Measurements from ENCODE around the gene PPIL3. TPM values are rescaled to one million over a fixed set of nuclear protein-coding genes. Genes with fewer than 3 reads are reported as not detected.

The PPIL3 gene
- total and polyA plus RNA-seq, 9 of the 15 experiments (the other 6 are each of a cell fraction or from before 2014, with no cell fraction given): 22.4 to 66.2 (median 49.0) TPM

GRCh38 chr2:200845669-200846325 is 43.1 kb downstream of the PPIL3 start:
- BruUV-seq (replicated peaks): no TSS peak
- no peak overlapping the region for H3K4me2 ChIP-seq (ENCODE audit: insufficient read depth, low read length)
- DNase-seq (ENCODE audit: extremely low read depth in 1 of 4, low spot score in 3 of 4) (no peak), ATAC-seq (peak; percentile 21; the same call in 1 of the 3 replicates), FAIRE-seq (peak; percentile 15)
- H2AFZ ChIP-seq (ENCODE audit: low read depth, low read length): no peak overlapping the region
- H3K9me3 ChIP-seq (replicated peaks; ENCODE audit: control insufficient read depth, insufficient read depth, low read depth, low read length): no peaks in the 10 kb centered on the region
- H3K9me1 ChIP-seq (ENCODE audit: control insufficient read depth, insufficient read depth, low read length): no peaks in the 10 kb centered on the region
- H3K36me3 ChIP-seq (ENCODE audit: control insufficient read depth, insufficient read depth, low read length): no peaks in the 10 kb centered on the region
- CTCF ChIA-PET (ENCODE audit: low intra/inter-chr PET ratio): no interaction called here
- peaks cover 0 to 10% of the 10 kb centered on the region in 2 experiments; a peak in 2 of 5 replicates for H3K4me1 ChIP-seq (replicated peaks in 1 of 2; ENCODE audit: control insufficient read depth in 2 of 2, insufficient read depth in 2 of 2, low read length in 2 of 2)
- no peaks in the 10 kb centered on the region for H3K27me3 ChIP-seq (ENCODE audit: control insufficient read depth in 2 of 2, insufficient read depth in 2 of 2, low read length in 2 of 2)
- intact Hi-C loops (cut with micrococcal nuclease): no loop called here
- in situ Hi-C loops (cut with MboI): no loop called here
- WGBS (ENCODE audit: insufficient coverage, low coverage, missing lambda C conversion rate): 31% methylated on average over 9 of the region's 10 CpGs
- no peak overlapping the region for H3K9ac ChIP-seq (ENCODE audit: insufficient read depth in 1 of 2, low read depth in 2 of 2, low read length in 2 of 2)
- TF ChIP-seq FOSL1 (tag; conservative IDR thresholded peaks at IDR 0.05): peak; percentile 60
- 0 out of 4 replicates have a peak, but pooled peaks of 1 of the 2 experiments have one; percentile 13 for TF ChIP-seq TRIM24 (IDR thresholded peaks at IDR 0.05)
- TF ChIP-seq JUND (IDR thresholded peaks at IDR 0.05; ENCODE audit: borderline replicate concordance, low read depth, low read length): peak; percentile 79
- TF ChIP-seq JUND (tag; IDR thresholded peaks at IDR 0.05; ENCODE audit: borderline replicate concordance, low read depth, low read length): peak; percentile 48; the same call in 1 of the 3 replicates
- peak; percentile 57 for TF ChIP-seq ATF3 (IDR thresholded peaks at IDR 0.05)
- TF ChIP-seq ATF3 (CRISPR knock-in tag; conservative IDR thresholded peaks at IDR 0.05): no peak
- no peak for TF ChIP-seq ZNF253 (CRISPR knock-in tag; conservative IDR thresholded peaks at IDR 0.05)
- peak in 1 of 2 experiments; percentile 12; a peak in 1 of 4 replicates for TF ChIP-seq KDM1A (IDR thresholded peaks at IDR 0.05)
- H4K20me1 ChIP-seq (replicated peaks; ENCODE audit: control insufficient read depth, insufficient read depth, low read length): no peaks in the 10 kb centered on the region
- H3K79me2 ChIP-seq (ENCODE audit: control insufficient read depth, insufficient read depth, low read length): no peaks in the 10 kb centered on the region
- H3K27ac ChIP-seq (ENCODE audit: extremely low read depth, low read depth, low read length): no peak overlapping the region
- POLR2A ChIA-PET: interaction anchor here (1.1 to 1.5 kb wide), 3 partner anchors 10 to 32 kb away, joined by 4 to 12 read pairs (median 5); no protein-coding TSS in a partner anchor
- H3K4me3 ChIP-seq: no peak overlapping the region
